ENCODE results near the gene TLE6.
A peak's percentile ranks its signal among the peaks of the same experiment; 100 is the strongest.

The TLE6 gene

GRCh38 chr19:3013263-3013725, 35.9 kb downstream of the TLE6 start:
- Histone ChIP-seq H3K36me3 (no peaks in the 10 kb centered on the region), H3K4me2 (no peak overlapping the region), H3K9ac (no peak overlapping the region), H3K9me3 (replicated peaks in 1 of 11) (no peaks in the 10 kb centered on the region), H3K27ac (no peak overlapping the region), H3K4me1 (peaks cover 0 to 41% (median 30%) of the 10 kb centered on the region in 10 experiments; a peak in 16 of 20 replicates), H4K20me1 (no peaks in the 10 kb centered on the region), H3K27me3 (no peaks in the 10 kb centered on the region), H3K4me3 (no peak overlapping the region)
- TF ChIP-seq Cebpa-rat (IDR thresholded peaks at IDR 0.05): no peak

- H3K36me3 ChIP-seq: no peaks in the 10 kb centered on the region
- H3K27ac ChIP-seq: no peak overlapping the region
- no peak overlapping the region for H3K9ac ChIP-seq
- no peaks in the 10 kb centered on the region for H3K27me3 ChIP-seq
- peaks cover 0 to 32% (median 22%) of the 10 kb centered on the region in 10 experiments; a peak in 13 of 20 replicates for H3K4me1 ChIP-seq
- H3K4me3 ChIP-seq: no peak overlapping the region
- H3K4me2 ChIP-seq: no peak overlapping the region
- no peaks in the 10 kb centered on the region for H3K9me3 ChIP-seq (replicated peaks in 1 of 11)
- no peaks in the 10 kb centered on the region for H4K20me1 ChIP-seq
- no peak for TF ChIP-seq Cebpa-rat (IDR thresholded peaks at IDR 0.05)
These were observed 36.8 kb downstream of the TLE6 start for GRCh38 chr19:3014135-3014534.

DNA sequence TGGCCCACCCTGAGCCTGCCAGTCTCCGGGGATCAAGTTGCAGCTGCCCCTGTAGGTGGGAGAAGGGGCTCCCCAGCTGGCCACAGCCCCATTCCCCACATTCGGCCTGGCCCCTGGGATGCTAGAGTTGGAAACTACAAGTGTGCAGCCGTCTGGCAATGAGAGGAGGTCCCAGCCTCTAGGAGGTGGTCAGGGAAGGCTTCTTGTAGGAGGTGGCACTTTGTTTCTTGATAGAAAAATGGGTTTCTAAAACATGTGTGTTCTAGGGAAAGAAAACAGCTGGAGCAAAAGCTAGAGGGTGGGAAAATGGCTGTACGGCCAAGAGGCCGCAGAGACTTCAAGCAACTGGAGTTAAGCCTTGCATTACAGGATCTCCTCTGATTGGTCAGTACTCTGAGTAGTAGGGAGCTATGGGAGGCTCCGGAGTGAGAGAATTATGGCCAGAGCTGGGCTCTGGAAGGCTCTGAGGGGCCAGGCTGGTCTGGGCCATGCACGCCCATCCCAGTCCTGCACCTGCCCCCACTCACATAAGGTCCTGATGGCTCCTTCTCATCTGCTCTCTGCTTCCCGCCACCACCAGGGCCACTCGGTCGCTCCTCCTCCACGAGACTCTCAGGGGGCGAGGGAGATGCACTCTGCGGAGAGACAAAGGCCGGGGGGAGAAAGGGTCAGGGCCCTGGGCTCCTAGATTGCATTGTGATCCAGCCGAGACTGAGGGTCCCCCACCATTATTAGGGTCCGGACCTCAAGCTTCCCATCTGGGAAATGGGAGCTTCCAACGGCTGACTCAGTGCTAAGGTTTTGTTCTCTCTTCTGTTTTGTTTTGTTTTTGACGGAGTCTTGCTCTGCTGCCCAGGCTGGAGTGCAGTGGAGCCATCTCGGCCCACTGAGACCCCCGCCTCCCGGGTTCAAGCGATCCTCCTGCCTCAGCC, 38.0 kb downstream of the TLE6 start:
- H3K9ac ChIP-seq: no peak overlapping the region
- H3K4me2 ChIP-seq: no peak overlapping the region
- H3K36me3 ChIP-seq: no peaks in the 10 kb centered on the region
- TF ChIP-seq Cebpa-rat (IDR thresholded peaks at IDR 0.05): no peak
- H4K20me1 ChIP-seq: no peaks in the 10 kb centered on the region
- peaks cover 0 to 32% (median 19%) of the 10 kb centered on the region in 10 experiments; a peak in 12 of 20 replicates for H3K4me1 ChIP-seq
- H3K27ac ChIP-seq: no peak overlapping the region
- H3K27me3 ChIP-seq: no peaks in the 10 kb centered on the region
- H3K4me3 ChIP-seq: no peak overlapping the region
- H3K9me3 ChIP-seq (replicated peaks in 1 of 11): no peaks in the 10 kb centered on the region

DNA sequence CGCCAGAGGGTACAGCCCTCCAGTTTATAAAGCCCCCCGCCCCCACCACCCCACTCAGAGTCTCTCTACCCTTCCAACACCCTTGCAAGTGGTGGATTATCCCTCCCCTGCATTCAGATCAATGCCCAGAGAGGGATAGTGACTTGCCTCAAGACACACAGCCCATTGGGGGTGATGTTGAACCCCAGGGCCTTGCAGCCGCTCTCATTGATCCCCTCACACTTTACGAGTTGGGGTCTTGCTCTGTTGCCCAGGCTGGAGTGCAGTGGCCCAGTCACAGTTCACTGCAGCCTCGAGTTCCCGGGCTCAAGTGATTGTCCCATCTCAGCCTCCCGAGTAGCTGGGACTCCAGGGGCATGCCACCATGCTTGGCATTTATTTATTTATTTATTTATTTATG, 40.6 kb downstream of the TLE6 start:
- no peaks in the 10 kb centered on the region for H4K20me1 ChIP-seq
- H3K36me3 ChIP-seq: no peaks in the 10 kb centered on the region
- H3K4me1 ChIP-seq: peaks cover 0 to 21% (median 13%) of the 10 kb centered on the region in 10 experiments; a peak in 12 of 20 replicates
- no peak overlapping the region for H3K9ac ChIP-seq
- H3K9me3 ChIP-seq (replicated peaks in 1 of 11): no peaks in the 10 kb centered on the region
- no peak overlapping the region; a peak in 2 of 22 replicates for H3K27ac ChIP-seq
- H3K4me3 ChIP-seq: no peak overlapping the region
- H3K27me3 ChIP-seq: peaks cover 0 to under 1% (median 0%) of the 10 kb centered on the region in 11 experiments; a peak in 2 of 22 replicates
- no peak overlapping the region for H3K4me2 ChIP-seq
- no peak for TF ChIP-seq Cebpa-rat (IDR thresholded peaks at IDR 0.05)

DNA sequence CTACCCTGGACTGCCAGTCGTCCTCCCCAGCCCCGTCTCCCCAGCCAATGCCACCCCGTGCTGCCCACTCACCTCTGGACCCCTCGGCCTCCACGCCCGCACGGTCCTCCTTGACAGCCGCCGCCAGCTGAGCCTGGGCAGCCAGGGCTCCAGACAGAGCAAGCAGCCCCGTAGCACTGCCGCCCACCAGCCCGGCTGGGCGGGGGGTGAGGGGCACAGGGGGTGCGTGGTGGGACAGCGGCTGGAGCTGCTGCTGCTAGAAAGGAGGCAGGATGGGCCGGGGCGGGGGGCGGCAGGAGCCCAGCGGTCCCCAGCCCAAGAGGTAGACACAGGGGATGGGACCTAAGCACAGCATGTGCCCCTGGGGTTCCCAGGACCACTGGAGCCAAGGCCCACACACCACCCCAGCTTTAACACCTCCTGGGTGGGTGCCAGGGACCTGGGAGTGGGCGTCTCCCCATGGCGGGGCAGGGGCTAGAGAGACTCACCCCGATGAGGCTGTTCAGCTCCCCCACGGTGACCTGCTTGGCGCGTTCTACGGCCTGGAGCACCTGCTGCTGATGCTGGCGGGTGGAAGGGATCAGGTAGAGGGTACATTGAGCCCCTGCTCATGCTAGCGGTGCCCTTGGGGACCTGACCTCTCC, 42.0 kb downstream of the TLE6 start:
- Histone ChIP-seq H3K27me3 (peaks cover 6 to 15% (median 12%) of the 10 kb centered on the region in 11 experiments; a peak in 20 of 22 replicates), H3K27ac (no peak overlapping the region), H3K36me3 (no peaks in the 10 kb centered on the region), H3K9ac (no peak overlapping the region), H3K9me3 (replicated peaks in 1 of 11) (no peaks in the 10 kb centered on the region), H3K4me3 (no peak overlapping the region), H3K4me2 (no peak overlapping the region), H4K20me1 (no peaks in the 10 kb centered on the region), H3K4me1 (peaks cover 0 to 21% (median 13%) of the 10 kb centered on the region in 10 experiments; a peak in 13 of 20 replicates)
- TF ChIP-seq Cebpa-rat (IDR thresholded peaks at IDR 0.05): no peak

DNA sequence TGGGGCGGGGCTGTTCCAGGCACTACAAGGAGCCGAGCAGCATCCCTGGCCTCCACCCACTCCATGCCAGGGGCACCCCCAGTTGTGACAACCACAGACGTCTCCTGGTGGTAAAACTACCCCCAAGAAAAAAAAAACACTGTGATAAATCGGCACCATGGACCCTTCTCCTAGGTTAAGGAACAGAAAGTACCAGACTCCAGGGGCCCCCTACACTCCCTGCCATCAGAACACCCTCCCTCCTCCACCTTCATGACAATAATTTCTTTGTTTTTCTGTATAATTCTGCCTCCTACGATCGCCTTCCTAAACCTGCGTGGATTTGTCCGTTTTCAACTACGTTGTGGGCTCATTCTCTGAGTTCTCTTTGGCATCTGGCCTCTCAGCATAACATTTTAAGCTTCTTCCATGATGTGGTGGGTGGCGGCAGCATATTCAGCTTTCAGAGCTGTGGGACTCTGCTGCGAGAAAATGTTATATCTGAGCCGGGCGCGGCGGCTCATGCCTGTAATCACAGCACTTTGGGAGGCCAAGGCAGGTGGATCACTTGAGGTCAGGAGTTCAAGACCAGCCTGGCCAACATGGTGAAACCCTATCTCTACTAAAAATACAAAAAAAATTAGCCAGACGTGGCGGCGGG, 43.1 kb downstream of the TLE6 start:
- Histone ChIP-seq H3K27me3 (peaks cover 17 to 26% (median 23%) of the 10 kb centered on the region in 11 experiments), H3K36me3 (no peaks in the 10 kb centered on the region), H3K9me3 (replicated peaks in 1 of 11) (no peaks in the 10 kb centered on the region), H3K9ac (no peak overlapping the region), H3K4me2 (no peak overlapping the region), H4K20me1 (peaks cover 0 to 6% (median 0%) of the 10 kb centered on the region in 11 experiments; a peak in 2 of 22 replicates), H3K27ac (no peak overlapping the region), H3K4me3 (no peak overlapping the region), H3K4me1 (peaks cover 6 to 32% (median 24%) of the 10 kb centered on the region in 10 experiments; a peak in 19 of 20 replicates)
- no peak for TF ChIP-seq Cebpa-rat (IDR thresholded peaks at IDR 0.05)

DNA sequence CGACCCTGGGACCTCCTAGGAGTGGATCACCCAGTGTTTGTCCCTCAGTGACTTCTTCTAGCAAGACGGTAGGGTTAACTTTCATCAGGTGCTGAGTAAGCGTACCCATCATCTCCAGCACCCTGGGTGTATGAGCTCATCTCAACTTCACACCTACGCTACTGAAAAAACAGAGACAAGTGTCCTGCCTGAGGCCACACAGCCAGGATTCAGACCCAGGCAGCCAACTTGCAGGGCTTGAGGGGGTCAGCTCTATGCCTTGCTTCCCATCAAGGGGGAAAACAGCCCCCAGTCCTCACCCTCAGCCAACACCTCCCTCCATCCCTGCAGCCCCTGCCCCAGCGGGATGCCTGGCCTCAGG, 47.1 kb downstream of the TLE6 start:
- Histone ChIP-seq H3K36me3 (no peaks in the 10 kb centered on the region), H3K4me2 (peak overlapping the region; percentile 41 to 78 (median 64); a peak in 21 of 22 replicates), H3K4me3 (0 out of 20 replicates have a peak overlapping the region, but pooled peaks of 1 of the 10 experiments have one; percentile 28), H4K20me1 (peaks cover 0 to 17% (median 0%) of the 10 kb centered on the region in 11 experiments; a peak in 3 of 22 replicates), H3K9ac (no peak overlapping the region), H3K27me3 (peaks cover 54 to 65% (median 63%) of the 10 kb centered on the region in 11 experiments), H3K27ac (no peak overlapping the region), H3K4me1 (peaks cover 7 to 30% (median 18%) of the 10 kb centered on the region in 10 experiments; a peak in 19 of 20 replicates), H3K9me3 (replicated peaks in 1 of 11) (peaks cover 0 to 7% (median 0%) of the 10 kb centered on the region in 11 experiments; a peak in 4 of 22 replicates)
- TF ChIP-seq Cebpa-rat (IDR thresholded peaks at IDR 0.05): no peak

GRCh38 chr19:3024870-3025548, 47.6 kb downstream of the TLE6 start:
- TF ChIP-seq Cebpa-rat (IDR thresholded peaks at IDR 0.05): no peak
- Histone ChIP-seq H4K20me1 (peaks cover 0 to 17% (median 0%) of the 10 kb centered on the region in 11 experiments; a peak in 3 of 22 replicates), H3K4me1 (peaks cover 7 to 30% (median 18%) of the 10 kb centered on the region in 10 experiments; a peak in 19 of 20 replicates), H3K4me3 (peak overlapping the region in 1 of 10 experiments; percentile 28; a peak in 2 of 20 replicates), H3K4me2 (peak overlapping the region; percentile 41 to 78 (median 64)), H3K27me3 (peaks cover 59 to 71% (median 68%) of the 10 kb centered on the region in 11 experiments), H3K36me3 (no peaks in the 10 kb centered on the region), H3K9ac (peak overlapping the region in 1 of 11 experiments; percentile 24; a peak in 1 of 22 replicates), H3K27ac (no peak overlapping the region), H3K9me3 (replicated peaks in 1 of 11) (peaks cover 0 to 7% (median 0%) of the 10 kb centered on the region in 11 experiments; a peak in 4 of 22 replicates)

All from BLaER1 treated with 17β-estradiol and CSF1 and Interleukin-3, amounts not matched to agents 10 nM and 100 nM (cell line).